ENCODE results near the gene FRA10AC1.
"Not testable (repeated sequence)": the region's sequence is repeated elsewhere in the genome, so short reads cannot be mapped to it uniquely, and the experiment has no call there.

FRA10AC1 gene

GRCh38 chr10:93703066-93703465 is 674 bp upstream of the FRA10AC1 start:
- peak; percentile 27 for DNase-seq (ENCODE audit: low spot score)

DNA sequence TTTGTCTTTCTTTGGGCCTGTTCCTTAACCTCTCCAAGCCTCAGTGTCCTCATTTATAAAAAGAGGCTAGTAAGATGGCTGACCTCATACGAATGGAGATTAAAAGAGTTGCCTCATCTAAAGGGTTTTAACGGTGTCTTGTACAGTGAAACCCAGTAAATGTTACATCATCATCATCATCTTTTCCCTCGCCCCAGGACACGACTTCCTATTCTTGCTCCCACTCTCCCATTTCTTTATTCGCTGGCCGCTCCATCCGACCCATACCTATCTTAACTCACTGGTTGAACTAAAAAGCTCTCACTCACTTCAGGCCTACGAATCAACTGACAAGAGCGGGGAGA is 554 bp downstream of the FRA10AC1 start:
- DNase-seq (ENCODE audit: low spot score): peak; percentile 35

DNA sequence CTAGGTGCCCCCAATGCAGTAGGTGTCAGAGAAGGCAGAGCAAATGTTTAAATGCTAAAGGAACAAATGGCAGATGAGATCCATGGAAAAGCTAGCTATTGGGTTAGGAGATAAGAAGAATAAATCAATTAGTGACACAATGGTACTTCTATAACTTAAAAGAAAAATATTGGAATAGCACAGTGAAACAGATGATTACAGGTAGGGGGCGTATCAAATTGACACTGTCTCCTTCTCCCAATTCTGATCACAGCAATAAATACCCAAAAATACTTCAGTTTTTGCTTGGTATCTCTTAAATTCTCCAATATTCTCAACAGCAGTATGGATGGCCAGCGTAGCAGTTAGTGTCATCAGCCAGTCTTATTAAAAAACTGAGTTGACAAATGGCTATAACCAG is 5.2 kb downstream of the FRA10AC1 start:
- no peak for DNase-seq (ENCODE audit: low spot score)

GRCh38 chr10:93696582-93696981 is 5.8 kb downstream of the FRA10AC1 start:
- not testable (repeated sequence) for DNase-seq (ENCODE audit: low spot score)

GRCh38 chr10:93695740-93696139 is 6.7 kb downstream of the FRA10AC1 start:
- no peak for DNase-seq (ENCODE audit: low spot score)

DNA sequence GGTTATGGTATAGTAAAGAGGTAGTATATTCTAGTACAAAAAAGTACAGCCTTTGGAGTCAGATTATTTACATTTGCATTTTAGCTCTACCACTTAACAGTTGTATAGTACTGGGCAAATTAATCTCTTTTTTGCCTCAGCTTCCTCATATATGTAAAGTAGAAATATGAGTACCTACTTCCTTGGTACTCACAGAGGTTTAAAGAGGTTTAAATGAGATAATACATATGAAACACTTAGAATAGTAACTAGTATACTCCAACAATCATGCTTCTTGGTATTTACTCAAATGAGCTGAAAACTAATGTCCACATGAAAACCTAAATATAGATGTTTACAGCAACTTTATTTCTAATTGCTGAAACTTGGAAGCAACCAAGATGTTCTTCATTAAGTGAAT is 14.7 kb downstream of the FRA10AC1 start:
- DNase-seq (ENCODE audit: low spot score): no peak

GRCh38 chr10:93680412-93681047 is 21.9 kb downstream of the FRA10AC1 start:
- DNase-seq (ENCODE audit: low spot score): peak; percentile 40

DNA sequence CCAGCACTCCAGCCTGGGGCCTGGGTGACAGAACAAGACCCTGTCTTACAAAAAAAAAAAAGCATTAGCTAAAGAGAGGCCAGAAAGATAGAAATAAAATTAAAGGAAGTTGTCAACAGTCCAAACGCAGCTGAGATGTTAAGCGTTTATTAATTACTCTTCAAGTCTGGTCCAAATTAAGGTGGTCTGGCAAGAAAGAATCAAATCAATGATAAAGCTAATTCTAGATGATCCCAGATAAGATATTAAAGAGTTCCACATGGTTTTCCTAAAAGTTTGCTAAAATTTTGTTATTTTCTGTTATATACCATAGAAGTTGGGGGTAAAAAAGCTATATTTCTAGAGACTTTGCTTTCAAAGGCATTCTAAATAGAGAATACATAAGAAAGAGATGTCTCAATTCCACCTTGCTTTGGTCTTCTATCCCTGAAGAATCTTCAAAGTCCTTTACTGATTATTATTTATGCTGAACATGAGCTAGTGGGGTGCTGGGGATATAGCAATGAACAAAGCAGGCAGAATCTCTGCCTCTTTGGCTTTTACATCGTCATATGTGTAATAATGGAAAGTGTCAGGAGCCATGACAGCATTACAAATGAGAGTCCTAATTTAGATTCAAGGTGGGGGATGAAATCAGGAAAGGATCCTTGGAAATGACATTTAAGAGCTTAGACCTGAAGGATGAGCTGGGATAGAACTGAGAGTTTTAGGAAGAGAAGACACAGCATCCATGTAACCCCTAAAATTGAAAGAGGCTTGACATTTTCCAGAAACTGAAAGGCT is 23.4 kb downstream of the FRA10AC1 start:
- DNase-seq (ENCODE audit: low spot score): no peak

DNA sequence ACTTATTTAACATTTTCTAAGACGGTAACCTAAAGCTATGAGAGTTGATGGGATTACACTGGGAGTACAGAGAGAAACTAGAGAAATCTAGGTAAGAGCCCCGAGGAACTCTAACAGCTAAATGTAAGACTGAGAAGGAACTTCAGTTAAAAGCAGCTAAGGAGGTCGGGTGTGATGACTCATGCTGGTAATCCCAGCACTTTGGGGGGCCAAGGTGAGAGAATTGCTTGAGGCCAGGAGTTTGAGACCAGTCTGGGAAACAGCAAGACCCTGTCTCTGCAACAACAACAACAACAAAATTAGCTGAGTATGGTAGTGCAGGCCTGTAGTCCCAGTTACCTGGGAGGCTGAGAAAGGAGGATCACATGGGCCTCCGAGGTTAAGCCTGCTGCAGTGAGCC is 24.0 kb downstream of the FRA10AC1 start:
- no peak for DNase-seq (ENCODE audit: low spot score)

DNA sequence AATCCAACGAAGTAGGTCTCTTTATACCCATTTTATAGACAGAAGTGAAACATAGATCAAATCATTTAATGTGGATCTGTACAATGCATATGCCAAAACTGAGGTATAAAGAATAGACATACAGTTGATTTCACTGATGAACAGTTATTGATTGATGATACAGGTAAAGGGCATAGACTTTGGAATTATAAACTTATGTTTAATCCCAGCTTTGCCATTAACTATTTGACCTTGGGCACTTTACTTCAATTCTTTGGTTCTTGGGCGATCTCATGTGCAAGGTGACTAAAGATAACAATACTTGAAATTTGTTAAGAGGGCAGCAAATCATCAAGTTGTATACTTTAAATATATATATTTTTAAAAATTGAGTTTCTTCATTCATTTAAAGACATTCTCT is 28.6 kb downstream of the FRA10AC1 start:
- DNase-seq (ENCODE audit: low spot score): no peak

DNA sequence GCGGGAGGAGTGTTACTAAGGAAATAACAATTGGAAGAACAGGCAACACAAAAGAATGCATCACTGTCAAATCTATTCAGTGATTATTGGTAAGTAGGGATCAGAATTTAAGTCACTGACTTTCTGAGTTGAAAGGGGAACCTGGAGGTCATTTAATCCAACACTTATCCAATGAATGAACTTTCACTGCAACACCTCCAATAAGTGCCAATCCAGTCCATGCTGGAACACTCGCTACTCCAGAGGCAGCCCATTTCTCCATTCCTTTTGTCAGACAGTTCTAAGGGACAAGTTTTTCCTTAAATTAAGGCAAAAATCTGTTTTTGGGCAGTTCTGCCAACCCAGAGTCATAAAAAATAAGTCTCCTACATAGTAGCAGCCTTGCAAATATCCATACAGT is 29.5 kb downstream of the FRA10AC1 start:
- DNase-seq (ENCODE audit: low spot score): no peak

DNA sequence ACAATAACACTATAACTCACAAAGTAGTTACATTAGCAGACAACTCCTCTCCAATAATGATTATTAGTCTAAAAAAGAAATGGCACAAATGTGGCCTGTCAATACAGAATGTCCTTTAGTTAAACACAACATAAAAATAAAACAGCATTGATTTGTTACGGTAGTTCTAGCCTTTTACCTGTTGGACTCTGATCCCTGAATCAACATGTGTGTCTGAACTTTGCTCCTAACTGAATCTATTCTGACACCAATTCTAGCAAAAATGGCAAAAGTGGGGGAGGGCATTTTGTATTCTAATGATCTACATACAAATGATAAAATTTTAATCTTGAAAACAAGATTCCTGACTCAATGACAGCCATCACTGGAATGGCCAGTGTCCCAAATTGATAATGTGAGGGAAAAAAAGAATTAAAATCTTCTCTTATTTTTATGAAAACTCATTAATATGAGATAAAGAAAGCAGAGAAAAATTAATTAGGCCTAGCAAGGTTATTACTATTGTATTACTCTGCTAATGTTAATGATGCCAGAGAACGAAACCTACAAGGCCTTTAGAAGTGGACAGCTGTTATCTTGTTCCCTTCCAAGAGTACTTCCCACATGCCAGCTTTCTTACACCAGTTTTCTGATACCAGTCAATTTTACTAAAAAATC is 30.2 kb downstream of the FRA10AC1 start:
- DNase-seq (ENCODE audit: low spot score): no peak

DNA sequence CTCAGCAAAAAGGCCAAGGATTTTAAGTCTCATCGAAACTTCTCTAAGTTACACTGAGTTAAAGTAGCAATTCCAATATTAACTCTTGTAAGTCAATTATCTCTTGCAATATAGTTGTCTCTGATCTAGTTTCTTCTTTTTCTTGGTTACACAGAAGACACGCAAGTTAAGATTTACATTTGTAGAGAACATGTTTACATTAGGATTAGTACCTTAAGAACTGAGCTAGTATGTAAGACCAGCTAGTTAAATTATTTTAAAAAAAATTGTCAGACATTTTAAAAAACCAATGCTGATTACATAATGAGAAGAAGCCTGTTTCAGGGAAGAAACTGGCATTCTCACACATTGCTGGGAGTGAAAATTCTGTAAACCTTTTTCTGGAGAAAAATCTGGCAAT is 31.4 kb downstream of the FRA10AC1 start:
- no peak for DNase-seq (ENCODE audit: low spot score)

DNA sequence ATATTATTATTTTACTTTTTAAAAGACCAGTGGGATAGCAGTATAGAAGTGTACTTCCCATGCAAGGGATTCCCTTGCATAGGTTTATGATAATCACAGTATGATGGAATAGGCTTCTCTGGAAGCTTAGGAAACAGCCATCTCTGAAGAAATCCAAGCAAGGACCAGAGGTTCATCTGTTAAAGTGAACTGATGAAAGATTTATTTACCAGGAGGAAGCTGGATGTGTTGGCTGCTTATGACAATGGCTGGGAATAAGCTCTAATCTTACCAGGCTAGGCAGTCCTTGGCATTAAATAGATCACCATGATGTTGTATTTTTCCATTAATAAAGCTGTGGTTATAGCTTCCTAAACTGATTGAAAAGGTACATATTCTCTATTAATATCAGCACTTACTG is 32.0 kb downstream of the FRA10AC1 start:
- no peak for DNase-seq (ENCODE audit: low spot score)

DNA sequence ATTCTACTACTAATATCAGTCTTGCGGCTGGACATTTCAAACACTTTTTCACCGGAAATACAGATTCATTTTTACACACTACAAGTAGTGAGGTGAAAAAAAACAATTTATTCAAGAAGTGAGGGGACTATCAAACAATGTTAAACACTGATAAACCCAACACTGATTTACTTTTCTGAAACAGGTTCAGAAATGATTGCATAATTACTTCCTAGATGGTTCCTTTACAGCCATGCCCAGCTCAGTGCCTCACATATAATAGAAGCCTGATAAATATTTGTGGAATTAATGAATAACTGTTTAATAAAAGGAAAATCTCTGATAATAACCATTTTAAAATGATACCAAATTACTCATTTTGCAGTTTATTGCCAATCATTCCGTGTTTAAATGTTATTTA is 34.6 kb downstream of the FRA10AC1 start:
- DNase-seq (ENCODE audit: low spot score): no peak

- DNase-seq (ENCODE audit: low spot score): no peak
These were observed 36.4 kb downstream of the FRA10AC1 start for GRCh38 chr10:93666030-93666429.

DNA sequence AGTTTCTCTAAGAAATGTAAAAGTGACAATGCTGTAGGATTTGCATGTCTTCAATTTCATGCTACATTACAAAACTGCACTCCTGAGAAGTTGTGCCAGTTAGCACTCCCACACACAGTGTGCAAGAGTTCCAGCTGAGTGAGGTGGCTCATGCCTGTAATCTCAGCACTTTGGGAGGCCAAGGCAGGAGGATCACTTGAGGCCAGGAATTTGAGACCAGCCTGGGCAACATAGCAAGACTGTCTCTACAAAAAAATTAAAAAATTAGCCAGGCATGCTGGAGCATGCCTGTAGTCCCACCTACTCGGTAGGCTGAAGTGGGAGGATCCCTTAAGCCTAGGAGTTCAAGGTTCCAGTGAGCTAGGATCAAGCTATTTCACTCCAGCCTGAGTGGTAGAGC is 44.6 kb downstream of the FRA10AC1 start:
- DNase-seq (ENCODE audit: low spot score): no peak

GRCh38 chr10:93656155-93656554 is 46.2 kb downstream of the FRA10AC1 start:
- DNase-seq (ENCODE audit: low spot score): no peak

DNA sequence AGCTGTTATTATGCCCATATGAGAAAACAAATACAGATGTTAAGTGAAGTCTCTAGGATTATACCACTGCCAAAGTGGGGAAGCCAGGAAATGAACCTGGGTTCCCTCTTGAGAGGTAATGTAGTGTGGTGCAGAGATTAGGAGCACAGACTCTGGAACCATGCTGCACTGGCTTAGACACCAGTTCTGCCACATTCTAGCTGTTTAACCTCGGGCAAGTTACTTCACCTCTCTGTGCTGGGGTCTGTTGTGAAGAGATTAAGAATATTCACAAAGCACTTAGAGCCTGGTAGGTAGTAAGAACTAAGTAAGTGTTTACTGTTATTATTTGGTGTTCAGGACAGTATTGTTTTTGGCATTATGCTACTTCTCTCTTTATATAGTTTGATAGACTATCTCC is 48.2 kb downstream of the FRA10AC1 start:
- no peak for DNase-seq (ENCODE audit: low spot score)

GRCh38 chr10:93652857-93653256 is 49.5 kb downstream of the FRA10AC1 start:
- peak; percentile 25 for DNase-seq (ENCODE audit: low spot score)

GRCh38 chr10:93639791-93640190 is 62.6 kb downstream of the FRA10AC1 start:
- peak; percentile 21 for DNase-seq (ENCODE audit: low spot score)

DNA sequence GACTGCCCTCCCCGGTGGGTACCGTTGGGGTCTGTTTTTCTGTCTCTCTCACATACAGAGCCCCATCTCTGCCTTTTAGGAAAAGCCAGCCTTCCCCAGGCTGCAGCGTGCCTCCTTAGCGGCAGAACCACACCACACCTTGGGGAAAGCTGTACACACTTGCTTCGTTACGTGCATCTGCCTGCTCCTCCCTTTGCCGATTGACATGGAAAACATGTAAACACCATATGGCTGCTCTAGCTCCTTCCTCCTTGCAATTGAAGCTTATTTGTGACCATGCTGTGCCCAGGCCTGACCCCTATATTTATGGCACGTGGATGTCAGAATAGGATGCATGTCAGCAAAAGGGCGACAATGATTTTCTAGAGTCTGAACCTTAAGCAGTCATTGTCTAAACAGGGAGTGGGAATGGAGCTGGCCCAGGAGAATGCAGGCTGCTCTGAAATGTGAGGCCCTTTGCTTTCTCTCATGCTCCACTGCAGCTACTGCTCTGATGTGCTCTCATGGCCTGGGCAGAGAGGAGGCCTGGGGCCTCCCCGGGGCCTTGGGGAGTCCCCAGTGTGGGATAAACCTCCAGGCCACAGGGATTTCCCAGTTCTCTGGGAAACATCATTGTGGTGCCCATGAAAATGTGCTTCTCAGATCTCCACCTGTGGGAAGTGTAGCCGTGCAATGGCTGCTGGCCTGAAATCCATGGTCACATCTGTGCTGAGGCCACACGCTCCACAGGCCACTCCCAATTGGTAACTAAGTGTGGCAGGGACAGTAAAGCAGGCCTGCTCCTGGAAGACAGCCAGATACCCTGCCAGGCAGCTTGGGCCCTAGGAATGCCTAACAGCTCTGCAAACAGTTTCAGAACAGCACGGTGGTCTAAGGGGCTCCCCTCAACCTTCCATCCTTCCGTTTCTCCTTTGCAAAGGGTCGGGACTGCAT is 71.5 kb downstream of the FRA10AC1 start:
- no peak for DNase-seq (ENCODE audit: low spot score)

All from AG20443 (cell line).